Activated naive CD4-positive, alpha-beta T cell treated with anti-CD3 and anti-CD28 coated beads, Interleukin-2, amount 50 U/mL, for 24 hours (primary cell): ENCODE data around the gene MYPN.
"Not testable (repeated sequence)": the region's sequence is repeated elsewhere in the genome, so short reads cannot be mapped to it uniquely, and the experiment has no call there.

Experiments used
- H3K27ac Mint-ChIP-seq: one replicate; pipeline ENCODE4 v1.8.0; 2021; ENCODE audit warnings: mild to moderate bottlenecking, mixed read lengths
- H3K27me3 Mint-ChIP-seq: one replicate; pipeline ENCODE4 v1.8.0; 2021; ENCODE audit warnings: mixed read lengths
- H3K36me3 Mint-ChIP-seq: one replicate; pipeline ENCODE4 v1.8.0; 2021; ENCODE audit warnings: mixed read lengths
- H3K4me1 Mint-ChIP-seq: one replicate; pipeline ENCODE4 v1.8.0; 2021; ENCODE audit warnings: mixed read lengths
- H3K4me3 Mint-ChIP-seq: one replicate; pipeline ENCODE4 v1.8.0; 2021; ENCODE audit warnings: mild to moderate bottlenecking, mixed read lengths
- H3K9me3 Mint-ChIP-seq: one replicate; pipeline ENCODE4 v1.8.0; 2021; ENCODE audit warnings: mixed read lengths

MYPN gene, protein sequence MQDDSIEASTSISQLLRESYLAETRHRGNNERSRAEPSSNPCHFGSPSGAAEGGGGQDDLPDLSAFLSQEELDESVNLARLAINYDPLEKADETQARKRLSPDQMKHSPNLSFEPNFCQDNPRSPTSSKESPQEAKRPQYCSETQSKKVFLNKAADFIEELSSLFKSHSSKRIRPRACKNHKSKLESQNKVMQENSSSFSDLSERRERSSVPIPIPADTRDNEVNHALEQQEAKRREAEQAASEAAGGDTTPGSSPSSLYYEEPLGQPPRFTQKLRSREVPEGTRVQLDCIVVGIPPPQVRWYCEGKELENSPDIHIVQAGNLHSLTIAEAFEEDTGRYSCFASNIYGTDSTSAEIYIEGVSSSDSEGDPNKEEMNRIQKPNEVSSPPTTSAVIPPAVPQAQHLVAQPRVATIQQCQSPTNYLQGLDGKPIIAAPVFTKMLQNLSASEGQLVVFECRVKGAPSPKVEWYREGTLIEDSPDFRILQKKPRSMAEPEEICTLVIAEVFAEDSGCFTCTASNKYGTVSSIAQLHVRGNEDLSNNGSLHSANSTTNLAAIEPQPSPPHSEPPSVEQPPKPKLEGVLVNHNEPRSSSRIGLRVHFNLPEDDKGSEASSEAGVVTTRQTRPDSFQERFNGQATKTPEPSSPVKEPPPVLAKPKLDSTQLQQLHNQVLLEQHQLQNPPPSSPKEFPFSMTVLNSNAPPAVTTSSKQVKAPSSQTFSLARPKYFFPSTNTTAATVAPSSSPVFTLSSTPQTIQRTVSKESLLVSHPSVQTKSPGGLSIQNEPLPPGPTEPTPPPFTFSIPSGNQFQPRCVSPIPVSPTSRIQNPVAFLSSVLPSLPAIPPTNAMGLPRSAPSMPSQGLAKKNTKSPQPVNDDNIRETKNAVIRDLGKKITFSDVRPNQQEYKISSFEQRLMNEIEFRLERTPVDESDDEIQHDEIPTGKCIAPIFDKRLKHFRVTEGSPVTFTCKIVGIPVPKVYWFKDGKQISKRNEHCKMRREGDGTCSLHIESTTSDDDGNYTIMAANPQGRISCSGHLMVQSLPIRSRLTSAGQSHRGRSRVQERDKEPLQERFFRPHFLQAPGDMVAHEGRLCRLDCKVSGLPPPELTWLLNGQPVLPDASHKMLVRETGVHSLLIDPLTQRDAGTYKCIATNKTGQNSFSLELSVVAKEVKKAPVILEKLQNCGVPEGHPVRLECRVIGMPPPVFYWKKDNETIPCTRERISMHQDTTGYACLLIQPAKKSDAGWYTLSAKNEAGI (N-terminal part only)

DNA sequence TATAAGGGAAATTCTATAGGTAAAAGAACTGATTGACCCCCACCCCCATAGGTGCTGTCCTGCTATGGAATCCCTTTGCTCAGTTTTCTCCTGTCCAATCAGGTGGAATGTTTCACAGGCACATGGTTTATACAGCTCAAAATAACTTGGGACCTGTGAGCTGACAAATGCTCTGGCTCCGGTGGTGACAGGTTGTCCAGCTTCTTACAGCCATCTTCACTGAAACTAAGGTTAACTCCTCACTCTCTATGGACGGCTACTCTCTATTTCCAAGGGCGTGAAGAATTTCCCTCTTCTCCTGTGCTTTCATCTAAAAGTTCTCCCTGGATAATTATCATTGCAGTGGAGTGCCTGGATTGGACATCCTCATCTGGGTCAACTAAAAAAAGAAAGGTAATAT is at the start of gene MYPN:
MYPN (plus strand) TSS at position 158 of the 400 bp plus-strand sequence. CDS start 11,951 bp downstream, outside the sequence.
- Mint-ChIP-seq H3K9me3 (no peaks in the 10 kb centered on the region), H3K4me3 (no peak within 1 kb of the TSS), H3K27me3 (peaks cover 2% of the 10 kb centered on the region), H3K4me1 (no peaks in the 10 kb centered on the region), H3K36me3 (no peaks in the 10 kb centered on the region), H3K27ac (no peak within 1 kb of the TSS)

GRCh38 chr10:68067029-68067428 is 42.3 kb upstream of the MYPN start:
- Mint-ChIP-seq H3K27ac (no peak overlapping the region), H3K4me3 (no peak overlapping the region), H3K9me3 (no peaks in the 10 kb centered on the region), H3K27me3 (no peaks in the 10 kb centered on the region), H3K36me3 (peaks cover 24% of the 10 kb centered on the region), H3K4me1 (peaks cover 50% of the 10 kb centered on the region)

DNA sequence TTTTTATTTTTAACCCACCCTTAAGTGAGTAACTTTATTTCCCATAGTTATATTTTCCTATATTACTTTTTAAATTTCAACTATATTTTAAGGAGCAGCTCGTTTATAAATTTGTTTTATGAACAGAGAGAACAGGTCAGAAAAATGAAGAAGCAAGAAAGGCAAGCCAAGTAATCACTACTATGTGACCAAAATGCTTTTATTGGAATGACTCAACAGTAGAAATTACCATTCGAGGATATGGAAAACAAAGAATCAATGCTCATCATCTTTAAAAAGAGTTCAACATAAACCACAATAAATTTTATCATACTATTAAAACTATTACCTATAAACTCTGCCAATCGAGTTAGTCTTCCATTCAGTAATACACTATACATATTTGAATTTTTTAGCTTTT is 41.8 kb upstream of the MYPN start:
- Mint-ChIP-seq H3K4me3 (no peak overlapping the region), H3K4me1 (peaks cover 54% of the 10 kb centered on the region), H3K36me3 (peaks cover 21% of the 10 kb centered on the region), H3K9me3 (no peaks in the 10 kb centered on the region), H3K27me3 (no peaks in the 10 kb centered on the region), H3K27ac (no peak overlapping the region)

DNA sequence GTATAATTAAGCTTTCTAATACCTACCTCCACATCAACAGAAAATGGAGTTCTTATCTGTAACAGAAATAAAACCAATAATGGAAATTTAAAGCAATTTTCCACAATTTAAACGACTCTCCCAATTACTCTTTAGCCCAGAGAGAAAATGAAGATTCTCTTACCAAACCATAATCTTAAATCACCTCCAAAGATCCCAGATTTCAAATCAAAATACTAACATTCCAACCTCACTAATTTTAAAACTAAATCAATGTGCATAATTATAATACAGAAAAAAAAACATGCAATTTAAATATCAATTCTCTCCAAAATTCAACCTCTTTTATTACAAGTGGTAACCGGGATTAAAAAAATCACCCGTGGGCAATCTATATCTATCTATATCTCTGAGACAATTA is 35.7 kb upstream of the MYPN start:
- Mint-ChIP-seq H3K27ac (peak overlapping the region; percentile 91), H3K9me3 (no peaks in the 10 kb centered on the region), H3K36me3 (peaks cover 8% of the 10 kb centered on the region), H3K4me1 (peaks cover 50% of the 10 kb centered on the region), H3K4me3 (peak overlapping the region; percentile 97), H3K27me3 (no peaks in the 10 kb centered on the region)

DNA sequence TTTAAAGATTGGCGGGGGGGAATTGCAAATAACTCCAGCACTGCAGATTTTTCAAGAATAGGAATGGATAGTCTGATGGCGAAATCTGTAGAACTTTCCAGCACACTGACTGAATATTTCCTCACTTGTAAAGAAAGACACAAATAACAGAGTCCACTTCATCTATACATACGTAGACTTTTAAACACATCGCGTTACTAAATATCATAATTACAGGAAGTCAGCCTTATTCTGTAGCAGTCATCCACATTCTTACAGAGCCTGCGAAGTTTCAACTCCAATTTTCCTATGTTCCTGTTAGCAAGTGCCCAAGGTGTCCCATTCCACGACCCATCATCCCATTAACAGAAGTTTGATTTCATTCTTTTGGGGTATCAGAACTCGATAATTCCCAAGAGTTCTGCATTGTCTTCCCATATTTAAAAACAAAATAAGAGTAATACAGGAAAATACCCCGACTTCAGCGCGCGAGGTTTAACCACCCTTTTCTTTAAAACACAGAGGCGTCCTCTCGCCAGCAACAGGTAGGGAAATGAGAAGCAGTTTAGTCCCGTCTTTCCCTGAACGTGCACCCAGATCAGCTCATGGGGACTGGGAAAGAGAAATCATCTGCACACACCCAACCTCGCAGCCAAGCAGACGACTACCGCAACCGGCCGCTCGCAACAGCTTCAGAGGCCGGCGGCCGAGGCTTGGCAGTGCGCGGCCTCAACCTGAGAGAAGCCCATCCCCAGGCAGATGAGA is 35.1 kb upstream of the MYPN start:
- H3K9me3 Mint-ChIP-seq, result no peaks in the 10 kb centered on the region
- H3K27me3 Mint-ChIP-seq, result no peaks in the 10 kb centered on the region
- H3K4me3 Mint-ChIP-seq, result peak overlapping the region; percentile 97
- H3K27ac Mint-ChIP-seq, result peak overlapping the region; percentile 91
- H3K4me1 Mint-ChIP-seq, result peaks cover 47% of the 10 kb centered on the region
- peaks cover 8% of the 10 kb centered on the region for H3K36me3 Mint-ChIP-seq

GRCh38 chr10:68074775-68075549 is 34.3 kb upstream of the MYPN start, which contains the start of gene HERC4:
TSS of gene HERC4 (minus strand) at chr10:68075283. CDS start at chr10:68073108, 2,175 bp downstream.
- Mint-ChIP-seq H3K27me3 (no peaks in the 10 kb centered on the region), H3K9me3 (no peaks in the 10 kb centered on the region), H3K4me1 (peaks cover 39% of the 10 kb centered on the region), H3K27ac (peak within 1 kb of the TSS; percentile 91), H3K36me3 (peaks cover 8% of the 10 kb centered on the region), H3K4me3 (peak within 1 kb of the TSS; percentile 97)

- Mint-ChIP-seq H3K4me1 (peaks cover 38% of the 10 kb centered on the region), H3K27ac (peak overlapping the region; percentile 76), H3K9me3 (no peaks in the 10 kb centered on the region), H3K4me3 (peak overlapping the region; percentile 97), H3K36me3 (peaks cover 8% of the 10 kb centered on the region), H3K27me3 (no peaks in the 10 kb centered on the region)
Observed at GRCh38 chr10:68075550-68076004, 33.7 kb upstream of the MYPN start.

DNA sequence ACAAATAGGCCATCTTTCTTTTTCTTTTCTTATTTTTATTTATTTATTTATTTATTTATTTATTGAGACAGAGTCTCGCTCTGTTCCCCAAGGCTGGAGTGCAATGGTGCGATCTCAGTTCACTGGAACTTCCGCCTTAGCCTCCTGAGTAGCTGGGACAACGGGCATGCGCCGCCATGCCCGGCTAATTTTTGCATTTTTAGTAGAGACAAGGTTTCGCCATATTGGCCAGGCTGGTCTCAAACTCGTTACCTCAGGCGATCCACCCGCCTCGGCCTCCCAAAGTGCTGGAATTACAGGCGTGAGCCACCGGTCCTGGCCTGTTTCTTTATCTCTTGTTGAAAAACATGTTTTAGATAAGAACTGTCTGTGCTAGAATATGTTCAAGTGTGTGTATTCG is 33.2 kb upstream of the MYPN start:
- peak overlapping the region; percentile 42 for H3K4me3 Mint-ChIP-seq
- H3K9me3 Mint-ChIP-seq, H3K27ac Mint-ChIP-seq, H3K27me3 Mint-ChIP-seq, H3K36me3 Mint-ChIP-seq: not testable (repeated sequence)
- peaks cover 33% of the 10 kb centered on the region for H3K4me1 Mint-ChIP-seq

DNA sequence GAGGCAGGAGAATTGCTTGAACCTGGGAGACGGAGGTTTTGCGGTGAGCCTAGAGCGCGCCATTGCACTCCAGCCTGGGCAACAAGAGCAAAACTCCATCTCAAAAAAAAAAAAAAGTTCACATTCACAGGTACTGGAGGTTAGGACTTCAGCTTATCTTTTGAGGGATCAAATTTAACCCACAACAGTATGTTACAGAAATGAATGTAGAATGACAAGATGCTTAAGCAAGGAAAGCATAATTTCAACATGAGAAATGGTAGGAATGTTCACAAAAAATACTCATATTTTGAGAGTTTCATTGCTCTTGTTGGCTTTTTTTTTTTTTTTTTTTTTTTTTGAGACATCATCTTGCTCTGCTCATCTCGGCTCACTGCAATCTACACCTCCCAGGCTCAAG is 32.3 kb upstream of the MYPN start:
- Mint-ChIP-seq H3K4me1 (peaks cover 24% of the 10 kb centered on the region), H3K27me3 (no peaks in the 10 kb centered on the region), H3K36me3 (peaks cover 2% of the 10 kb centered on the region), H3K9me3 (no peaks in the 10 kb centered on the region), H3K4me3 (no peak overlapping the region), H3K27ac (no peak overlapping the region)

DNA sequence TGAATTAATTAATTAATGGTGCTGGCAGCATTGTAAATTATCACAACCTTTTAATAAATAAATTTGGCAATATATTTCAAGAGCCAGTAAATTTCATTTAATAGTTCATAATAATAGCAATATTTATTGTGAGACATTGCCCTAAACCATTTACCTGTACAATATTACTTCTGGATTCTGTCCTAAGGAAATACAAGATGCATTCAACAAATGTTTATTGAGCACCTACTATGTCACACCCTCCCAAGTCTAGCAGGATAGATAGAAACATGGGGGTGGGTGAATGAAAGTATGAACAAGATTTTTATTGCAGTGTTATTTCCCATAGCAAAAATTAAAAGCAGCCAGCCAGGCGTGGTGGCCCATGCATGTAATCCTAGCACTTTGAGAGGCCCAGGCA is 29.9 kb upstream of the MYPN start:
- Mint-ChIP-seq H3K9me3 (no peaks in the 10 kb centered on the region), H3K4me3 (no peak overlapping the region), H3K4me1 (peaks cover 5% of the 10 kb centered on the region), H3K36me3 (no peaks in the 10 kb centered on the region), H3K27ac (no peak overlapping the region), H3K27me3 (no peaks in the 10 kb centered on the region)

DNA sequence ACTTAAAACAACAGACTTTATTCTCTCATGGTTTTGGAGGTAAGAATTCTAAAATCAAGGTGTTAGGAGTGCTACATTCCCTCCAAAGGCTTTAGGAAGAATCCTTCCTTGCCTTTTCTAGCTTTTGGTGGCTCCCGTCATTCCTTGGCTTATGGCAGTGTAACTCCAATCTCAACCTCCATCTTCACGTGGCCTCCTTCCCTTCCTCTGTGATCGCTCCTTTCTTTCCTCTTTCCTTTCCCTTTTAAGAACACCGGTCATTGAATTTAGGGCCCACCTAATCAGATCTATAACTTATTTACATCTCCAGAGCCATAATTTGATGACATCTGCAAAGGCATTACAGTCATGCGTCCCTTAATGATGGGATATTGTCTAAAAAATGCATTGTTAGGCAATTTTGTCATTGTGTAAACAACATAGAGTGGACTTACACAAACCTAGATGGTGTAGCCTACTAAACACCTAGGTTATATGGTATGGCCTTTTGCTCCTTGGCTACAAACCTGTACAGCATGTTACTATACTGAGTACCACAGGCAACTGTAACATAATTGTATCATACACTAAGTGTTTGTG is 28.3 kb upstream of the MYPN start:
- Mint-ChIP-seq H3K9me3 (no peaks in the 10 kb centered on the region), H3K36me3 (no peaks in the 10 kb centered on the region), H3K4me1 (no peaks in the 10 kb centered on the region), H3K27ac (no peak overlapping the region), H3K4me3 (no peak overlapping the region), H3K27me3 (no peaks in the 10 kb centered on the region)

GRCh38 chr10:68081916-68082315 is 27.4 kb upstream of the MYPN start:
- no peaks in the 10 kb centered on the region for H3K27me3 Mint-ChIP-seq
- no peaks in the 10 kb centered on the region for H3K36me3 Mint-ChIP-seq
- H3K4me3 Mint-ChIP-seq, result no peak overlapping the region
- H3K27ac Mint-ChIP-seq, result no peak overlapping the region
- H3K4me1 Mint-ChIP-seq, result no peaks in the 10 kb centered on the region
- H3K9me3 Mint-ChIP-seq, result no peaks in the 10 kb centered on the region

DNA sequence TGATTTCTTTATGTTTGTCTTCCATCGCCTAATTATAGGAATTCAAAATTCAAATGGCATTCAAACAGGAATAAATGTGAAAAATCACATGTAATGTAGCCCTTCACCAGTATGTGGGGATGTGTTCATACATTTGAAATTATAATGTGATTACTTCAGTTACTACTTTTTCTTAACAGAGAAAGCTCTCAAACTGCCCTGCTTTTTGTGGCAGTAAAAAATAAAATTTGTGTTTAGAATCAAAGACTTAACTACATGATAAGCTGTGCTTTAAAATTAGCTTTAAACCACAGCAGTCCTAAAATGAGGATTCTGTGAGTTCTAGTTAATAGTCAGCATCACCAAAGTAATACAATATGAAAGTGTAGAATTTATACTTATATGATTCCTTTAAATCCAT is 26.4 kb upstream of the MYPN start:
- Mint-ChIP-seq H3K4me3 (no peak overlapping the region), H3K9me3 (no peaks in the 10 kb centered on the region), H3K36me3 (no peaks in the 10 kb centered on the region), H3K4me1 (no peaks in the 10 kb centered on the region), H3K27ac (no peak overlapping the region), H3K27me3 (no peaks in the 10 kb centered on the region)

GRCh38 chr10:68083953-68084352 is 25.3 kb upstream of the MYPN start:
- Mint-ChIP-seq H3K27ac (no peak overlapping the region), H3K27me3 (no peaks in the 10 kb centered on the region), H3K9me3 (no peaks in the 10 kb centered on the region), H3K4me3 (no peak overlapping the region), H3K4me1 (peaks cover 8% of the 10 kb centered on the region), H3K36me3 (no peaks in the 10 kb centered on the region)
